AG04450 (cell line): Measurements from ENCODE around the gene PDRG1. TPM values are rescaled to one million over a fixed set of nuclear protein-coding genes. Genes with fewer than 3 reads are reported as not detected.
"Not testable (repeated sequence)": the region's sequence is repeated elsewhere in the genome, so short reads cannot be mapped to it uniquely, and the experiment has no call there.

Experiments used
- CTCF ChIA-PET: fragments of 300-600, 350-600 bp; formaldehyde crosslinking; extraction: SDS; loops from one replicate; lab custom pipeline; 2022; ENCODE audit warnings: antibody characterized with exemption, inconsistent platforms; lab: Charles Lee
- POLR2A ChIA-PET: fragments of 350-600 bp; formaldehyde crosslinking; extraction: SDS; loops from one replicate; lab custom pipeline; 2021; ENCODE audit warnings: antibody characterized with exemption, inconsistent platforms; lab: Yijun Ruan, JAX
- DNase-seq: peaks from one replicate; pipeline ENCODE4 v3.0.0-alpha.2; 2011; ENCODE audit warnings: low read depth, low spot score
- H3K27ac ChIP-seq: one replicate; pipeline ENCODE4 v1.5.1; 2012; ENCODE audit warnings: low read depth, low read length, control low read depth
- H3K27me3 ChIP-seq: one replicate; pipeline ENCODE4 v1.6.0; 2012; ENCODE audit warnings: low read length; ENCODE audit not compliant: control insufficient read depth, insufficient read depth
- H3K4me3 ChIP-seq: 2 replicates; pipeline ENCODE4 v1.5.1; 2011; ENCODE audit warnings: mild to moderate bottlenecking, low read depth, low read length, control low read depth
- H3K9me3 ChIP-seq: 2 replicates; pipeline ENCODE4 v1.5.1; 2012; ENCODE audit warnings: low read length; ENCODE audit not compliant: control insufficient read depth, insufficient read depth
- CTCF ChIP-seq: IDR thresholded peaks from 2 replicates; pipeline ENCODE4 v1.5.1; 2011; ENCODE audit warnings: low read depth, low read length, control low read depth, inconsistent platforms
- polyA plus RNA-seq: library from polyadenylated mRNA; depleted of rRNA; stranded (reverse); fragments of >200 nt; gene quantifications from 2 replicates; pipeline ENCODE4 v1.2.3, GENCODE V29; 2011

Gene PDRG1
- polyA plus RNA-seq, 1 experiment, result 13.2 TPM

- H3K4me3 ChIP-seq, result no peak overlapping the region
- ChIA-PET CTCF (no interaction called here), POLR2A (no interaction called here)
- TF ChIP-seq CTCF, result no peak
- no peaks in the 10 kb centered on the region for H3K9me3 ChIP-seq
- no peak for DNase-seq
- peaks cover 30% of the 10 kb centered on the region for H3K27me3 ChIP-seq
- no peak overlapping the region for H3K27ac ChIP-seq
These were observed 27.3 kb downstream of the PDRG1 start for GRCh38 chr20:31924561-31924960.

GRCh38 chr20:31923388-31924331, 28.2 kb downstream of the PDRG1 start:
- peaks cover 29% of the 10 kb centered on the region for H3K27me3 ChIP-seq
- no peaks in the 10 kb centered on the region for H3K9me3 ChIP-seq
- no peak overlapping the region for H3K4me3 ChIP-seq
- H3K27ac ChIP-seq, result no peak overlapping the region
- no peak for TF ChIP-seq CTCF
- ChIA-PET POLR2A (interaction anchor here (0.5 kb wide), 1 partner anchor 143 kb away, joined by 6 read pairs; no protein-coding TSS in a partner anchor), CTCF (no interaction called here)
- no peak for DNase-seq

- ChIA-PET CTCF (no interaction called here), POLR2A (interaction anchor here (0.7 kb wide), 1 partner anchor 28 kb away, joined by 3 read pairs; no protein-coding TSS in a partner anchor)
- H3K4me3 ChIP-seq, result no peak overlapping the region
These were observed 29.3 kb downstream of the PDRG1 start for GRCh38 chr20:31922588-31922987.

GRCh38 chr20:31922181-31922580, 29.7 kb downstream of the PDRG1 start:
- no peak for DNase-seq
- ChIA-PET CTCF (no interaction called here), POLR2A (interaction anchor here (0.7 kb wide), 1 partner anchor 27 kb away, joined by 3 read pairs; no protein-coding TSS in a partner anchor)
- TF ChIP-seq CTCF, result no peak
- no peak overlapping the region for H3K27ac ChIP-seq
- H3K27me3 ChIP-seq, result peaks cover 30% of the 10 kb centered on the region
- H3K4me3 ChIP-seq, result no peak overlapping the region
- no peaks in the 10 kb centered on the region for H3K9me3 ChIP-seq

More at GRCh38 chr20:31922588-31922987, 29.3 kb downstream of the PDRG1 start:
- H3K27ac ChIP-seq, result no peak overlapping the region
- peaks cover 31% of the 10 kb centered on the region for H3K27me3 ChIP-seq
- no peak for DNase-seq
- H3K9me3 ChIP-seq, result no peaks in the 10 kb centered on the region
- TF ChIP-seq CTCF, result no peak

- H3K4me3 ChIP-seq, DNase-seq, H3K27ac ChIP-seq, H3K9me3 ChIP-seq, POLR2A ChIA-PET, CTCF ChIA-PET: not testable (repeated sequence)
- H3K27me3 ChIP-seq, result peaks cover 35% of the 10 kb centered on the region
These were observed 30.4 kb downstream of the PDRG1 start for GRCh38 chr20:31921480-31921879.
